Epidermal melanocyte (primary cell): ENCODE measurements around the gene SLC2A11.

Source experiments
- DNase-seq: peaks from one replicate; pipeline ENCODE4 v3.0.0; 2011; ENCODE audit warnings: low spot score; ENCODE audit not compliant: insufficient read length

SLC2A11 gene

GRCh38 chr22:23857606-23858483 lies at the start of gene SLC2A11:
Gene SLC2A11 (plus strand): TSS chr22:23857875. CDS start chr22:23858000, 125 bp downstream.
- DNase-seq: peak; percentile 99

- DNase-seq: no peak
These were observed 45.3 kb upstream of the SLC2A11 start for GRCh38 chr22:23812378-23812777.

GRCh38 chr22:23815541-23816155 lies 42.0 kb upstream of the SLC2A11 start:
- no peak for DNase-seq

- DNase-seq: no peak
These were observed 41.3 kb upstream of the SLC2A11 start for GRCh38 chr22:23816156-23816976.

- no peak for DNase-seq
These were observed 40.5 kb upstream of the SLC2A11 start for GRCh38 chr22:23817146-23817545.

GRCh38 chr22:23818541-23818940 lies 39.1 kb upstream of the SLC2A11 start:
- DNase-seq: no peak

- DNase-seq: no peak
These were observed 36.9 kb upstream of the SLC2A11 start for GRCh38 chr22:23820748-23821211.

GRCh38 chr22:23822101-23822671 lies 35.5 kb upstream of the SLC2A11 start:
- no peak for DNase-seq

- no peak for DNase-seq
These were observed 34.3 kb upstream of the SLC2A11 start for GRCh38 chr22:23823331-23823791.

GRCh38 chr22:23824476-23825245 lies 33.0 kb upstream of the SLC2A11 start:
- DNase-seq: no peak

- no peak for DNase-seq
These were observed 32.3 kb upstream of the SLC2A11 start for GRCh38 chr22:23825246-23825905.

- no peak for DNase-seq
These were observed 30.9 kb upstream of the SLC2A11 start for GRCh38 chr22:23826510-23827350.

GRCh38 chr22:23827351-23827995 lies 30.2 kb upstream of the SLC2A11 start:
- no peak for DNase-seq

- no peak for DNase-seq
These were observed 28.6 kb upstream of the SLC2A11 start for GRCh38 chr22:23828800-23829680.

GRCh38 chr22:23829845-23830372 lies 27.8 kb upstream of the SLC2A11 start:
- DNase-seq: no peak

GRCh38 chr22:23831261-23831660 lies 26.4 kb upstream of the SLC2A11 start:
- DNase-seq: no peak

- DNase-seq: no peak
These were observed 25.9 kb upstream of the SLC2A11 start for GRCh38 chr22:23831781-23832180.
